ENCODE measurements around the gene ASS1.
"Not testable (repeated sequence)": the region's sequence is repeated elsewhere in the genome, so short reads cannot be mapped to it uniquely, and the experiment has no call there.

Gene ASS1

GRCh38 chr9:130419521-130420035 is 25.2 kb upstream of the ASS1 start:
- no peak for FAIRE-seq

GRCh38 chr9:130421154-130421801 is 23.5 kb upstream of the ASS1 start:
- no peak for FAIRE-seq

DNA sequence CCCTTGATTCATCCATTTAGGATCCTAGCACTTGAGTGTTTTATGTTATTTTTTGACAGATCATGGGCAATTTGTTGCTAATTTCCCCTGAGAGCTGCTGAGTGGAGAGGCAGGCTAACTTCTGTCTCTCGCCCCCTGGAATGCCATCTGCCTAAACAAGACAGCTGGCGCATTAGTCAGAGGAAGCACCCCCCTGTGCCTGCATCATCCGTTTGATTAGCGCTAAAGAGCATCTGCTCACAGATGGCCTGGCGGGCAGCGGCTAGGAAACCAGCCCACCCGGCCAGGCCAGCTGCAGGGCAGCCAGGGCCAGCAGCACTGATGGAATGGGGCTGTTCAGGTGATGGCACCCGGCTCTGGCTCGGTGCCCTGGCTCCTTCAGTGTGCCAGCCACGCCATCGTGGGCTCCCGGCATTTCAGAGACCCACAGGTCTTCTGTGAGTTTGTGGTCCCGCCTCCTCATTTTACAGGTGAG is 22.9 kb upstream of the ASS1 start:
- no peak for FAIRE-seq

DNA sequence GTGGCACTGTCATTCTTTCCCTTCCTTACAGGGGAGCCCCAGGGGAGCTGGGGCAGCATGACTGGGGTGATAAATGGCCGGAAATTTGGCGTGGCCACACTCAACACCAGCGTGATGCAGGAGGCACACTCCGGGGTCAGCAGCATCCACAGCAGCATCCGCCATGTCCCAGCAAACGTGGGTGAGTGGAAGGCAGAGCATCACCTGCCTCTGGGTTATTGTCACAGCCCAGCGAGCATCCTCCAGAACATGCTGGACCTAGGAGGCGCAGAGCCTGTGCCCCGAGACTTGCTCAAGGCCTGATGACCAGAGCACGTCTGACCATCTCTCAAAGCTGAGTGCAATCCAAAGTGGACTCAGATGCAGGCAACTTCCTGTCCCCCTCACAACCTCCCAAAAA is 22.2 kb upstream of the ASS1 start:
- FAIRE-seq = no peak

- no peak for FAIRE-seq
These were observed 21.5 kb upstream of the ASS1 start for GRCh38 chr9:130423272-130423671.

DNA sequence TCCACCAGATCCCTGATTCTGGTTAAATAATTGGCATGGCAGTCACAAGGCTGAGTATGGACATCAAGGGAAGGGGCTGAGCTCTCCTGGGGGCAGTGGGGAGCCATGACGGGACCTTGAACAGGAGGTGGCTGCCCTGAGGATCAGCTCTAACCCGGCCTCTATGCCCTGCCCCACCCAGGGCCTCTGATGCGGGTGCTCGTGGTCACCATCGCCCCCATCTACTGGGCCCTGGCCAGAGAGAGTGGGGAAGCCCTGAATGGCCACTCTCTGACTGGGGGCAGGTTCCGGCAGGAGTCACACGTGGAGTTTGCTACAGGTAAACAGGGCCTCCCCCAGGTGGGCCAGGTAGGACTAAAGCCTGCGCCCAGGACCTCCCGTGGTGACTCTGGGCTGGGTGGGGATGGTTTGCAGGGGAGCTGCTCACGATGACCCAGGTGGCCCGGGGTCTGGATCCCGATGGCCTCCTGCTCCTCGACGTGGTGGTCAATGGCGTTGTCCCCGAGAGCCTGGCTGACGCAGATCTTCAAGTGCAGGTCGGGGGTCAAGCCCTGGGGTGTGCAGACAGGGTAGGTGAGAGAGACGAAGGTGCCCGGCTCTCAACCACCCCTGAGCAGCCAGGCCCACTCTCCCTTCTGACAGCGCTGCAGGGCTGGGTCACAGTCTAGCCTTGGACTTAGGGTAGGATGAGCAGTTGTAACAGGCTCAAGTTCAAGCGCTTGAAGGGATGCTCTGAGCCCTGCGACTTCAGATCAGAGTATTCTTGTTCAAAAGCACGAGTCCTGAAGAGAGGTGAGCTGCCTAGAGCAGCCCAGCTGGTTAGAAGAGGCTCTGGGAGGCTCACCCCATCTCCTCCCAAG is 19.9 kb upstream of the ASS1 start:
- no peak for FAIRE-seq

DNA sequence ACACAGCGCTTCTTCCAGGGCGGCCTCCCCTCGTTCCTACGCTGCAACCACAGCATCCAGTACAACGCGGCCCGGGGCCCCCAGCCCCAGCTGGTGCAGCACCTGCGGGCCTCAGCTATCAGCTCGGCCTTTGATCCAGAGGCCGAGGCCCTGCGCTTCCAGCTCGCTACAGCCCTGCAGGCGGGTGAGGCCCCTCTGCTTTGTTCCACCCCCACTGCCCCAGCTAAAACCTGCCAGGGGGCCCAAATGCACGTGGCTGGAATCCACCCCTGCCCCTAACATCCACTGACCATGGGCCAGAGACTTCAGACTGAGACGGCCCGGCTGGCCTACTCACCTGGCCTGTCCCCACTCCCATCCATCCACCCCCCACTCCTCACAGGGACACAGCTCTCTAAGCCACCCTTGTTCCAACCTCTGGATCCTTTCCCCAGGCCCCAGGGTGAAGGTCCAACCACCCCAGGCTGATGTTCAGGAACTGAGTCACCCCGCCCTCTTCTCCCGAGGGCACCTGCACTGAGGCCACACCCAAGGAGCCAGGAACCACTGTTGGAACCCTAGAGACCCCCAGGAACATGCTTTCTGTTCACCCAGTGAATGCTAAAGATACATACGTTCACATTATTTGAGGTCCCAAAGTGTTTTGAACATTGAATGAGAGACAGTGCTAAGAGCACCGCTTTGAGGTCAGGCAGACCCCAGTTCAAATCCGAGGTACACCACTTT is 18.9 kb upstream of the ASS1 start:
- FAIRE-seq = no peak

- no peak for FAIRE-seq
These were observed 18.3 kb upstream of the ASS1 start for GRCh38 chr9:130426467-130426773.

GRCh38 chr9:130426883-130427282 is 17.9 kb upstream of the ASS1 start:
- FAIRE-seq = no peak

DNA sequence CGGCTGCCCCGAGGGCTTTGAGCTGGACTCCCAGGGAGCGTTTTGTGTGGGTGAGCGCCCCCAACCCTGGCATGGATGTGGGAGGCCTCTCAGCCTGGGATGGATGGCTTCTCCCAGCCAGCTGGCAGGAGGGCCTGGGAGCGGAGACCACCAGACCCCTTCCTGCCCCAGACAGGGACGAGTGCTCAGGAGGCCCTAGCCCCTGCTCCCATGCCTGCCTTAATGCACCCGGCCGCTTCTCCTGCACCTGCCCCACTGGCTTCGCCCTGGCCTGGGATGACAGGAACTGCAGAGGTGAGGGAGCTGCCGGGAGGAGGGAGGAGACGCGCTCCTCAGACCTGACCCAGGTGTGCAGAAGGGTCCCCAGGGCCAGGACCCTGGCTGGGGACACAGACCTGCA is 17.4 kb upstream of the ASS1 start:
- no peak for FAIRE-seq

GRCh38 chr9:130428086-130428665 is 16.6 kb upstream of the ASS1 start:
- FAIRE-seq = no peak

GRCh38 chr9:130429381-130429780 is 15.4 kb upstream of the ASS1 start:
- FAIRE-seq = no peak

DNA sequence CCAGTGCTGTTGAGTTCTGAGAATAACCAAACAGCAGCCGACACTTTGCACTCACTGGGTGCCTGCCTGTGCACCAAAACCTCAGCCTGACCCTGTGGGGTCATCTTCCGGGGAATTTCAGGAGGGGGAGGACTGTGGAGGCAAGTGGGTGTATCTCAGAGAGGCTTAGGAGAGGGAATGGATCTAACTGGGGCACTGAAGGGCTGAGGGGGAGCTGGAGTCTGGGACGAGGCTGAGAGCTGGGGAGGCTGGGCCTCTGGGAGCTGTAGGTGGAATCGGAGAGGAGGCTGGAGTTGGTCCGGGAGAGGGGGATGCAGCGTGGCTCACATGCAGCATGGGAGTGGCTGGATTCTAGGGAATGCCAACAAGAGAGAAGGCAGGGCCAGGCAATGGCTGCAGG is 14.9 kb upstream of the ASS1 start:
- FAIRE-seq = no peak

- FAIRE-seq = no peak
These were observed 14.5 kb upstream of the ASS1 start for GRCh38 chr9:130430232-130430631.

DNA sequence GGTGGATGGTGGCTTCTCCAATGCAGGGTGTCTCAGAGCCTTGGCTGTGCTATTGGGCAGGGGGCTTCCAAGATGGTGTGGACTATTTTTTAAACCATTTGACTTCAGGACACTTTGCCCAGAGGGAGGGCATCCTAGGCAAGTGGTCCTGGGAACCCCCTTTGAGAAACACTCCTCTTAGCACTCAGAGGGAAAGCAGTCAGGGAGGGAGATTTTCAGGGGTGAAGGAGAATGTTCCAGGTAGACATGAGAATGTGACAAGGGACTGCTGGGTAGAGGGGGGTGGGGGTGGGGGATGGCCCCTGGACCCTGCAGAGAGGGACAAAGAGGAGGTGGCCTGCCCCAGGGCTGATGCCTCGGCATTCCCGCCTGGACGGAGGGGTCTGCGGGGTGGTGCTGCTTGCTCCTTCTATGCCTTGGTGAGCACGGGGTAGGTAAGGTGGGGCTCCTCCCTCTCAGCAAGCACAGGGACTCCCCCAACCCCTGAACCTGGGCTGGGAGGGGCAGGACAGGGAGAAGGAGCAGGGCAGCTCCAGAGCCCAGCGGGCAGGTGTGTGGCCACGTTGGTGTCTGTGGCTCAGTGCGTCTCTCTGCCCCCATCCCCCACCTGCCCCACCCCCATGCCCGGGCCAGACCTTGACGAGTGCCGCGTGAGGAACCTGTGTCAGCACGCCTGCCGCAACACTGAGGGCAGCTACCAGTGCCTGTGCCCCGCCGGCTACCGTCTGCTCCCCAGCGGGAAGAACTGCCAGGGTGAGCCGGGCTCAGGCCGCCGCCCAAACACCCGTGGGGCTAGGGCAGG is 13.8 kb upstream of the ASS1 start:
- FAIRE-seq = no peak

DNA sequence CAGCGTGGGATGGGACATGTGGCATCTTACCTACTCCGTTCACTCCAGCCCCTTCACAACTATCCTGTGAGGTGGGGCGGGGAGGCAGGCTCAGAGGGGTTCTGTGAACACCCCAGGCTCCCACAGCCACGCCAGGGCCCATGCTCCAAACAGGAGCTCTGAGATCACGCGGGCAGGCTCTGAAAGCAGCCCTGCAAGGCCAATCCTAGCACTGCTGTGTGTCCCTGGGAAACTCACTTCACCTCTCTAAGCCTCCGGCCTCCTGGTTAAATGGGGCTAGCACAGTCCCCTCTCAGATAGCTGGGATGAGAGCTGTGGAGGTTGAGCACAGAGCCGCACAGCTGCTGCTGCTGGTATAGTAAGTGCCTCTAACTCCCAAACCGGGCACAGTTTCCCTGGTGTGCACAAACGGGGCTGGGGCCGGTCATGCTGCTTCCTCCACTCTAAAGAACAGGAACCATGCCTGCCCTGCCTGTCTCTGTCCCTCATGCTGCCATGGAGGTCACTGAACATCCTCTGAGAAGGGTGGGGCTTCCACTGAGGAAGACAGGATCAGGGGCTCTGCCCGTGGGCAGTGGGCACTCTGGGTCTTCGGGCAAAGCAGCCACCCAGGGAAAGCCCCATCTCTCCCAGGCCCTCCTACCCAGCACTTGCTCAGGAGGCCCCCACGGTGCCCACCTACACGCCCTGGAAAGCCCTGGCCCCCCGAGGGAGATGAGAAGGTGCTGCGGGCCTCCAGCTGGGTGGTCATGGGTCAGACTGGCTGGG is 13.0 kb upstream of the ASS1 start:
- no peak for FAIRE-seq

GRCh38 chr9:130432362-130432761 is 12.4 kb upstream of the ASS1 start:
- FAIRE-seq = no peak

GRCh38 chr9:130432796-130433167 is 12.0 kb upstream of the ASS1 start:
- no peak for FAIRE-seq

- no peak for FAIRE-seq
These were observed 11.4 kb upstream of the ASS1 start for GRCh38 chr9:130433168-130433946.

DNA sequence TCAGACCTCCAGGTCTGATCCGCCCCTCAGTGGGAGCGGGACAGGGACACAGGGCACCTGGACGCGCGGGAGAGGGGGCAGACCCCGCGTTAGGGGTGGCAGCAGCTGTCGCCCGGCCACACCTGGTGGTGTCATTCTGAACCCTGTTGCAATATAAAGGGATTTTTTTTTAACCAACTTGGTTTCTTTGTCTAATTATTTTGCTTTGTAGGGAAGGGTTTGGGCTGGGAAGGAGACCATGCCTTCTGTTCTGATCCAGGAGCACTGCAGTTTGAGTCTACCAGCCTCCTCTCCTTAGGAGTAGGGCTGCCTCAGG is 10.9 kb upstream of the ASS1 start:
- no peak for FAIRE-seq

GRCh38 chr9:130434656-130435055 is 10.1 kb upstream of the ASS1 start:
- FAIRE-seq = not testable (repeated sequence)
